ENCODE measurements around the gene CDC6.

The CDC6 gene

DNA sequence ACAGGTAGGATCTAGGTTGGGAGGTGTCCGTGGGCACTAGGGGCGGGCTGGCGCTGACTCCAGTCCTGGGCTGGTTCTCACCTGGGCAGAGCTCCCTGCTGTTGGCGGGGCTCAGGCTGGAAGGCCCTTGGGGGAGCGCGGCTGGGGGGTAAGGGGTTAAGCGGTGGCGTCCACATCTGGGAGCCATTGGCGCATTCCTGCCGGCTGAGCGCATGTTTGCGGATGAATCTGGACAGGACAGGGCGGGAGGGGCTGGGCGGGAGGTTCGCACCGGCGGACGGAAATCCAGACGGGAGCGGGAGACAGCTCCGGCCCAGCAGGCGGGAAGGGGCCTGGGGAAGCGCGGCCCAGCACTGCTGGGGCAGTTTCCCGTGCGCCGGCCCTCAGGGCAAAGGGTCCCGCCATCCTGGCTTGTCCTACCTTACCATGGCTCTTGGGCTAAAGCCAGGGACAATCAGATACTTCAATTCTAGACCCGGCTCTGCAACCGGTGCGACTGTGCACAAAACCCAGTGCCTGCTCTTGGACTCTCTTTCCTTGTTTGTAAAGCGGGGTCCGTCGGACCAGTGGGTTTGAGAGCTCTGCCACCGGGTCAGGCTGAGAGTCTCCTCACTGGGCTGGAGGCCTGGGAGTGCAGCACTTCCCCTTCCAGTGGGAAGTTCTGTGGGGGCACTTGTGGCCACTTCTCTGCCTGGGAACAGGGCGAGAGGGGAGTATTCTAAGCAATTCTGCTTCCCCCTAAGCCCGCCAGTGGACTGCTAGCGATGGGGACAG is 29.1 kb downstream of the CDC6 start:
- ChIA-PET POLR2A (interaction anchor here (0.5 to 4.0 kb wide), 19 partner anchors 10 to 317 kb away, joined by 3 to 43 read pairs (median 6); partner anchors contain the start of genes CDC6 and TOP2A), CTCF (interaction anchor here (0.6 to 6.0 kb wide), 24 partner anchors 9 to 683 kb away, joined by 3 to 85 read pairs (median 4); partner anchors contain the start of gene CDC6)
- Histone ChIP-seq H3K27ac (ENCODE audit: extremely low read depth, low read depth, low read length) (peak overlapping the region; percentile 20; the same call in 1 of the 2 replicates), H3K36me3 (ENCODE audit: control insufficient read depth in 2 of 2, insufficient read depth in 1 of 2, low read length in 2 of 2) (no peaks in the 10 kb centered on the region), H3K9me3 (ENCODE audit: control insufficient read depth, insufficient read depth, low read depth, low read length) (no peaks in the 10 kb centered on the region), H3K4me3 (ENCODE audit: low read depth, low read length) (peak overlapping the region; percentile 18), H3K4me1 (ENCODE audit: control insufficient read depth, insufficient read depth, low read length) (peaks cover 33% of the 10 kb centered on the region)
- TF ChIP-seq ZNF426 (tag by site-specific recombination; IDR thresholded peaks at IDR 0.05) (no peak), GFI1B (tag by site-specific recombination; IDR thresholded peaks at IDR 0.05) (peak; percentile 87), GLI4 (tag by site-specific recombination; IDR thresholded peaks at IDR 0.05) (no peak), ZNF324 (tag by site-specific recombination; IDR thresholded peaks at IDR 0.05) (0 out of 2 replicates have a peak, but pooled peaks have one; percentile 31), ZBTB1 (tag by site-specific recombination; IDR thresholded peaks at IDR 0.05) (no peak), IKZF3 (tag by site-specific recombination; IDR thresholded peaks at IDR 0.05) (peak; percentile 61), ZXDB (tag by site-specific recombination; IDR thresholded peaks at IDR 0.05) (peak; percentile 37; the same call in 1 of the 2 replicates), ZNF830 (tag by site-specific recombination; IDR thresholded peaks at IDR 0.05; ENCODE audit: low read depth) (no peak), SCRT1 (tag by site-specific recombination; IDR thresholded peaks at IDR 0.05; ENCODE audit: borderline replicate concordance) (0 out of 2 replicates have a peak, but pooled peaks have one; percentile 17), ZEB2 (tag by site-specific recombination; IDR thresholded peaks at IDR 0.05) (peak; percentile 75), ZNF792 (tag by site-specific recombination; IDR thresholded peaks at IDR 0.05) (0 out of 2 replicates have a peak, but pooled peaks have one; percentile 13), GLI2 (tag by site-specific recombination; IDR thresholded peaks at IDR 0.05; ENCODE audit: borderline replicate concordance, low read depth) (no peak), YY1 (tag by site-specific recombination; IDR thresholded peaks at IDR 0.05) (no peak), ZBTB21 (tag by site-specific recombination; IDR thresholded peaks at IDR 0.05) (0 out of 2 replicates have a peak, but pooled peaks have one; percentile 16), FEZF1 (tag by site-specific recombination; IDR thresholded peaks at IDR 0.05) (no peak)
- TF ChIP-seq, protein P1, sequence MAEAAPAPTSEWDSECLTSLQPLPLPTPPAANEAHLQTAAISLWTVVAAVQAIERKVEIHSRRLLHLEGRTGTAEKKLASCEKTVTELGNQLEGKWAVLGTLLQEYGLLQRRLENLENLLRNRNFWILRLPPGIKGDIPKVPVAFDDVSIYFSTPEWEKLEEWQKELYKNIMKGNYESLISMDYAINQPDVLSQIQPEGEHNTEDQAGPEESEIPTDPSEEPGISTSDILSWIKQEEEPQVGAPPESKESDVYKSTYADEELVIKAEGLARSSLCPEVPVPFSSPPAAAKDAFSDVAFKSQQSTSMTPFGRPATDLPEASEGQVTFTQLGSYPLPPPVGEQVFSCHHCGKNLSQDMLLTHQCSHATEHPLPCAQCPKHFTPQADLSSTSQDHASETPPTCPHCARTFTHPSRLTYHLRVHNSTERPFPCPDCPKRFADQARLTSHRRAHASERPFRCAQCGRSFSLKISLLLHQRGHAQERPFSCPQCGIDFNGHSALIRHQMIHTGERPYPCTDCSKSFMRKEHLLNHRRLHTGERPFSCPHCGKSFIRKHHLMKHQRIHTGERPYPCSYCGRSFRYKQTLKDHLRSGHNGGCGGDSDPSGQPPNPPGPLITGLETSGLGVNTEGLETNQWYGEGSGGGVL (tag by site-specific recombination; IDR thresholded peaks at IDR 0.05), result peak; percentile 67
- TF ChIP-seq, protein P2, sequence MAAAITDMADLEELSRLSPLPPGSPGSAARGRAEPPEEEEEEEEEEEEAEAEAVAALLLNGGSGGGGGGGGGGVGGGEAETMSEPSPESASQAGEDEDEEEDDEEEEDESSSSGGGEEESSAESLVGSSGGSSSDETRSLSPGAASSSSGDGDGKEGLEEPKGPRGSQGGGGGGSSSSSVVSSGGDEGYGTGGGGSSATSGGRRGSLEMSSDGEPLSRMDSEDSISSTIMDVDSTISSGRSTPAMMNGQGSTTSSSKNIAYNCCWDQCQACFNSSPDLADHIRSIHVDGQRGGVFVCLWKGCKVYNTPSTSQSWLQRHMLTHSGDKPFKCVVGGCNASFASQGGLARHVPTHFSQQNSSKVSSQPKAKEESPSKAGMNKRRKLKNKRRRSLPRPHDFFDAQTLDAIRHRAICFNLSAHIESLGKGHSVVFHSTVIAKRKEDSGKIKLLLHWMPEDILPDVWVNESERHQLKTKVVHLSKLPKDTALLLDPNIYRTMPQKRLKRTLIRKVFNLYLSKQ (tag by site-specific recombination; IDR thresholded peaks at IDR 0.05; ENCODE audit: borderline replicate concordance), result no peak
- TF ChIP-seq, protein P3, sequence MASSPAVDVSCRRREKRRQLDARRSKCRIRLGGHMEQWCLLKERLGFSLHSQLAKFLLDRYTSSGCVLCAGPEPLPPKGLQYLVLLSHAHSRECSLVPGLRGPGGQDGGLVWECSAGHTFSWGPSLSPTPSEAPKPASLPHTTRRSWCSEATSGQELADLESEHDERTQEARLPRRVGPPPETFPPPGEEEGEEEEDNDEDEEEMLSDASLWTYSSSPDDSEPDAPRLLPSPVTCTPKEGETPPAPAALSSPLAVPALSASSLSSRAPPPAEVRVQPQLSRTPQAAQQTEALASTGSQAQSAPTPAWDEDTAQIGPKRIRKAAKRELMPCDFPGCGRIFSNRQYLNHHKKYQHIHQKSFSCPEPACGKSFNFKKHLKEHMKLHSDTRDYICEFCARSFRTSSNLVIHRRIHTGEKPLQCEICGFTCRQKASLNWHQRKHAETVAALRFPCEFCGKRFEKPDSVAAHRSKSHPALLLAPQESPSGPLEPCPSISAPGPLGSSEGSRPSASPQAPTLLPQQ (tag by site-specific recombination; IDR thresholded peaks at IDR 0.05), result no peak
- TF ChIP-seq, protein P4, sequence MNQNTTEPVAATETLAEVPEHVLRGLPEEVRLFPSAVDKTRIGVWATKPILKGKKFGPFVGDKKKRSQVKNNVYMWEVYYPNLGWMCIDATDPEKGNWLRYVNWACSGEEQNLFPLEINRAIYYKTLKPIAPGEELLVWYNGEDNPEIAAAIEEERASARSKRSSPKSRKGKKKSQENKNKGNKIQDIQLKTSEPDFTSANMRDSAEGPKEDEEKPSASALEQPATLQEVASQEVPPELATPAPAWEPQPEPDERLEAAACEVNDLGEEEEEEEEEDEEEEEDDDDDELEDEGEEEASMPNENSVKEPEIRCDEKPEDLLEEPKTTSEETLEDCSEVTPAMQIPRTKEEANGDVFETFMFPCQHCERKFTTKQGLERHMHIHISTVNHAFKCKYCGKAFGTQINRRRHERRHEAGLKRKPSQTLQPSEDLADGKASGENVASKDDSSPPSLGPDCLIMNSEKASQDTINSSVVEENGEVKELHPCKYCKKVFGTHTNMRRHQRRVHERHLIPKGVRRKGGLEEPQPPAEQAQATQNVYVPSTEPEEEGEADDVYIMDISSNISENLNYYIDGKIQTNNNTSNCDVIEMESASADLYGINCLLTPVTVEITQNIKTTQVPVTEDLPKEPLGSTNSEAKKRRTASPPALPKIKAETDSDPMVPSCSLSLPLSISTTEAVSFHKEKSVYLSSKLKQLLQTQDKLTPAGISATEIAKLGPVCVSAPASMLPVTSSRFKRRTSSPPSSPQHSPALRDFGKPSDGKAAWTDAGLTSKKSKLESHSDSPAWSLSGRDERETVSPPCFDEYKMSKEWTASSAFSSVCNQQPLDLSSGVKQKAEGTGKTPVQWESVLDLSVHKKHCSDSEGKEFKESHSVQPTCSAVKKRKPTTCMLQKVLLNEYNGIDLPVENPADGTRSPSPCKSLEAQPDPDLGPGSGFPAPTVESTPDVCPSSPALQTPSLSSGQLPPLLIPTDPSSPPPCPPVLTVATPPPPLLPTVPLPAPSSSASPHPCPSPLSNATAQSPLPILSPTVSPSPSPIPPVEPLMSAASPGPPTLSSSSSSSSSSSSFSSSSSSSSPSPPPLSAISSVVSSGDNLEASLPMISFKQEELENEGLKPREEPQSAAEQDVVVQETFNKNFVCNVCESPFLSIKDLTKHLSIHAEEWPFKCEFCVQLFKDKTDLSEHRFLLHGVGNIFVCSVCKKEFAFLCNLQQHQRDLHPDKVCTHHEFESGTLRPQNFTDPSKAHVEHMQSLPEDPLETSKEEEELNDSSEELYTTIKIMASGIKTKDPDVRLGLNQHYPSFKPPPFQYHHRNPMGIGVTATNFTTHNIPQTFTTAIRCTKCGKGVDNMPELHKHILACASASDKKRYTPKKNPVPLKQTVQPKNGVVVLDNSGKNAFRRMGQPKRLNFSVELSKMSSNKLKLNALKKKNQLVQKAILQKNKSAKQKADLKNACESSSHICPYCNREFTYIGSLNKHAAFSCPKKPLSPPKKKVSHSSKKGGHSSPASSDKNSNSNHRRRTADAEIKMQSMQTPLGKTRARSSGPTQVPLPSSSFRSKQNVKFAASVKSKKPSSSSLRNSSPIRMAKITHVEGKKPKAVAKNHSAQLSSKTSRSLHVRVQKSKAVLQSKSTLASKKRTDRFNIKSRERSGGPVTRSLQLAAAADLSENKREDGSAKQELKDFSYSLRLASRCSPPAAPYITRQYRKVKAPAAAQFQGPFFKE (tag by site-specific recombination; IDR thresholded peaks at IDR 0.05; ENCODE audit: borderline replicate concordance), result no peak
- TF ChIP-seq, protein P5, sequence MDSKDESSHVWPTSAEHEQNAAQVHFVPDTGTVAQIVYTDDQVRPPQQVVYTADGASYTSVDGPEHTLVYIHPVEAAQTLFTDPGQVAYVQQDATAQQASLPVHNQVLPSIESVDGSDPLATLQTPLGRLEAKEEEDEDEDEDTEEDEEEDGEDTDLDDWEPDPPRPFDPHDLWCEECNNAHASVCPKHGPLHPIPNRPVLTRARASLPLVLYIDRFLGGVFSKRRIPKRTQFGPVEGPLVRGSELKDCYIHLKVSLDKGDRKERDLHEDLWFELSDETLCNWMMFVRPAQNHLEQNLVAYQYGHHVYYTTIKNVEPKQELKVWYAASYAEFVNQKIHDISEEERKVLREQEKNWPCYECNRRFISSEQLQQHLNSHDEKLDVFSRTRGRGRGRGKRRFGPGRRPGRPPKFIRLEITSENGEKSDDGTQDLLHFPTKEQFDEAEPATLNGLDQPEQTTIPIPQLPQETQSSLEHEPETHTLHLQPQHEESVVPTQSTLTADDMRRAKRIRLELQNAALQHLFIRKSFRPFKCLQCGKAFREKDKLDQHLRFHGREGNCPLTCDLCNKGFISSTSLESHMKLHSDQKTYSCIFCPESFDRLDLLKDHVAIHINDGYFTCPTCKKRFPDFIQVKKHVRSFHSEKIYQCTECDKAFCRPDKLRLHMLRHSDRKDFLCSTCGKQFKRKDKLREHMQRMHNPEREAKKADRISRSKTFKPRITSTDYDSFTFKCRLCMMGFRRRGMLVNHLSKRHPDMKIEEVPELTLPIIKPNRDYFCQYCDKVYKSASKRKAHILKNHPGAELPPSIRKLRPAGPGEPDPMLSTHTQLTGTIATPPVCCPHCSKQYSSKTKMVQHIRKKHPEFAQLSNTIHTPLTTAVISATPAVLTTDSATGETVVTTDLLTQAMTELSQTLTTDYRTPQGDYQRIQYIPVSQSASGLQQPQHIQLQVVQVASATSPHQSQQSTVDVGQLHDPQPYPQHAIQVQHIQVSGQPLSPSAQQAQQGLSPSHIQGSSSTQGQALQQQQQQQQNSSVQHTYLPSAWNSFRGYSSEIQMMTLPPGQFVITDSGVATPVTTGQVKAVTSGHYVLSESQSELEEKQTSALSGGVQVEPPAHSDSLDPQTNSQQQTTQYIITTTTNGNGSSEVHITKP (tag by site-specific recombination; IDR thresholded peaks at IDR 0.05), result no peak

All from HEK293 (cell line).